Heart left ventricle (tissue), 16 donors: ENCODE results near the gene IRX4. TPM values are rescaled to one million over a fixed set of nuclear protein-coding genes. Genes with fewer than 3 reads are reported as not detected.

Source experiments
- ATAC-seq, 4 donors: fragments of 200-7000 bp; cut with Tn5 transposase; one replicate each; pipeline ENCODE4 v1.9.1; 2020 to 2022; ENCODE audit warnings: moderate library complexity in 4 of 4, mild to moderate bottlenecking in 3 of 4, moderate number of reproducible peaks in 1 of 4
- DNase-seq, 5 donors: peaks; one replicate each; pipeline ENCODE4 v3.0.0-alpha.2; 2020
- H3K27ac ChIP-seq, 12 donors: fragments of 200-600 bp; sonication (generic) in 4 of 12; one replicate each; pipeline versions ENCODE4 v1.5.0 to v1.8.0; 2016 to 2022; ENCODE audit warnings: mild to moderate bottlenecking in 2 of 12
- H3K27me3 ChIP-seq, 9 donors: fragments of 200-600 bp; sonication (generic) in 2 of 9; one replicate each; pipeline versions ENCODE4 v1.5.1 to v1.8.0; 2016 to 2022; ENCODE audit warnings: mild to moderate bottlenecking in 3 of 9
- H3K36me3 ChIP-seq, 9 donors: fragments of 200-600 bp; sonication (generic) in 2 of 9; one replicate each; pipeline versions ENCODE4 v1.5.0 to v1.8.0; 2018 to 2022; ENCODE audit warnings: mild to moderate bottlenecking in 2 of 9
- H3K4me1 ChIP-seq, 12 donors: fragments of 200-600 bp; sonication (generic) in 4 of 12; one replicate each; pipeline versions ENCODE4 v1.5.0 to v1.8.0; 2016 to 2022; ENCODE audit warnings: mild to moderate bottlenecking in 3 of 12
- H3K4me3 ChIP-seq, 12 donors: fragments of 200-600 bp; sonication (generic) in 4 of 12; one replicate each; pipeline versions ENCODE4 v1.5.0 to v1.8.0; 2017 to 2022; ENCODE audit warnings: mild to moderate bottlenecking in 9 of 12, moderate library complexity in 4 of 12
- H3K9me3 ChIP-seq, 12 donors: fragments of 200-600 bp; sonication (generic) in 4 of 12; one replicate each; pipeline versions ENCODE4 v1.5.0 to v1.8.0; 2016 to 2022; ENCODE audit warnings: mild to moderate bottlenecking in 1 of 12
- CTCF ChIP-seq, 12 donors: fragments of 200-600 bp; sonication (generic) in 4 of 12; IDR thresholded peaks; one replicate each; pipeline versions ENCODE4 v1.5.0 to v1.8.0; 2018 to 2022; ENCODE audit warnings: antibody characterized with exemption in 12 of 12, mild to moderate bottlenecking in 5 of 12
- POLR2A ChIP-seq, 2 donors: fragments of 450-650 bp; IDR thresholded peaks; one replicate each; pipeline ENCODE4 v1.6.1; 2017; ENCODE audit warnings: antibody characterized with exemption in 2 of 2, mild to moderate bottlenecking in 2 of 2, moderate library complexity in 2 of 2
- WGBS, 4 donors: extraction: QIAGEN DNeasy Blood & Tissue Kit in 2 of 4; methylation state at CpG; one replicate each; pipeline versions ENCODE4 v1.1.5 to v1.1.7; 2013 to 2018; 5-methylcytosine and 5-hydroxymethylcytosine counted together
- intact Hi-C, 10 donors: fragments of 100-400 bp; cut with DNase I; formaldehyde crosslinking; loops; one replicate each; pipeline versions ENCODE4 v1.11.1 to v1.14.2; 2022
- polyA plus RNA-seq, 2 donors: library from polyadenylated mRNA; stranded (reverse); fragments of 200-250 nt; gene quantifications; one replicate each; pipeline ENCODE4 v1.2.3, GENCODE V29; 2013
- total RNA-seq, 9 donors: library from RNA; depleted of rRNA in 2 of 9; stranded (reverse); fragments of >200 nt in 2 of 9; fragmentation: NEBNext Ultra II Directional in 3 of 9; extraction: Animal tissue kit (Norgen Biotek cat#: 25700) in 3 of 9; gene quantifications; one replicate each; pipeline versions ENCODE4 v1.1.0 to v1.2.4, GENCODE V29; 2016 to 2023
- donor health status: ischemic (EF 13 %, LVEDD 7.1; RV severe dilation, severe dysfunction).
- donor health status: healthy with polysubstance abuse.
- donor health status: DM: no; HTN: yes; CAD: no.
- donor health status: DM: no; HTN: no; CAD: no.
- donor health status: ischemic (EF 25% LVEDD 6.9; RV normal size, moderate dysfunction).
- donor health status: ischemic (EF 25% LVEDD 5.7; RV mildly dilated, moderate dysfunction).
- donor health status: healthy.
- donor health status: DM: yes; HTN: yes; CAD: no.
- donor health status: ischemic (EF 35%, LVEDD 5.7; RV mildly dilated, moderate dysfunction).
- donor health status: nonischemic (EF 11% LVEDD 7.7; RV severe dilation, severe dysfunction).
- donor health status: DM: yes; HTN: yes; CAD: no.
- donor health status: PGD.
- donor health status: ischemic (EF 29% LVEDD 5.4; RV normal size, mild dysfunction).
- donor health status: nonischemic (EF 23%, LVEDD 6.1; RV moderate dilation, normal function).

The IRX4 gene
- total and polyA plus RNA-seq, 11 donors = 8.6 to 32.3 (median 16.3) TPM

GRCh38 chr5:1897816-1898450 is 15.2 kb upstream of the IRX4 start:
- no peak overlapping the region for H3K27ac ChIP-seq
- H3K4me1 ChIP-seq = no peaks in the 10 kb centered on the region
- TF ChIP-seq CTCF (IDR thresholded peaks at IDR 0.05) = no peak
- no peak for TF ChIP-seq POLR2A (IDR thresholded peaks at IDR 0.05)
- peak in 1 of 4 donors; percentile 25 for ATAC-seq
- no peaks in the 10 kb centered on the region for H3K36me3 ChIP-seq
- H3K4me3 ChIP-seq = no peak overlapping the region
- 84 to 92% (median 86%) methylated on average over 18 of the region's 18 CpGs for WGBS, 4 donors
- DNase-seq = peak in 1 of 5 donors; percentile 14
- H3K27me3 ChIP-seq = peaks cover 0 to 15% (median 0%) of the 10 kb centered on the region in 9 donors
- intact Hi-C loops = no loop called here
- H3K9me3 ChIP-seq = peaks cover 0 to 7% (median 0%) of the 10 kb centered on the region in 12 donors

- Histone ChIP-seq H3K27ac (no peak overlapping the region), H3K4me1 (no peaks in the 10 kb centered on the region), H3K27me3 (peaks cover 0 to 15% (median 0%) of the 10 kb centered on the region in 9 donors), H3K4me3 (no peak overlapping the region), H3K9me3 (peaks cover 0 to 7% (median 0%) of the 10 kb centered on the region in 12 donors), H3K36me3 (no peaks in the 10 kb centered on the region)
- DNase-seq (peak in 2 of 5 donors; percentile 1 to 39), ATAC-seq (no peak)
- intact Hi-C loops = no loop called here
- TF ChIP-seq POLR2A (IDR thresholded peaks at IDR 0.05) (no peak), CTCF (IDR thresholded peaks at IDR 0.05) (no peak)
- WGBS, 4 donors = 73 to 87% (median 79%) methylated on average over 5 to 11 of the region's 11 CpGs
Observed at GRCh38 chr5:1897386-1897785, 14.7 kb upstream of the IRX4 start.

- DNase-seq (peak in 1 of 5 donors; percentile 8), ATAC-seq (no peak)
- peaks cover 0 to 16% (median 0%) of the 10 kb centered on the region in 9 donors for H3K27me3 ChIP-seq
Observed at GRCh38 chr5:1896602-1897376, 14.1 kb upstream of the IRX4 start.

More at GRCh38 chr5:1896602-1897376, 14.1 kb upstream of the IRX4 start:
- TF ChIP-seq CTCF (IDR thresholded peaks at IDR 0.05) = no peak
- TF ChIP-seq POLR2A (IDR thresholded peaks at IDR 0.05) = no peak
- Histone ChIP-seq H3K27ac (no peak overlapping the region), H3K9me3 (peaks cover 0 to 5% (median 0%) of the 10 kb centered on the region in 12 donors), H3K4me1 (no peaks in the 10 kb centered on the region), H3K36me3 (no peaks in the 10 kb centered on the region), H3K4me3 (no peak overlapping the region)
- intact Hi-C loops = no loop called here
- 66 to 85% (median 69%) methylated on average over 21 of the region's 21 CpGs for WGBS, 4 donors
